B cell (primary cell): ENCODE data around the gene CBX4. TPM values are rescaled to one million over a fixed set of nuclear protein-coding genes. Genes with fewer than 3 reads are reported as not detected.

Experiments
- ATAC-seq: fragments of 200-7000 bp; cut with Tn5 transposase; one replicate; pipeline ENCODE4 v1.10.0; 2021; ENCODE audit warnings: low read depth, mild to moderate bottlenecking, moderate number of reproducible peaks, moderate library complexity
- CTCF ChIA-PET: fragments of 350-600 bp; sonication (Branson Sonifier 250); formaldehyde crosslinking; loops from one replicate; lab custom pipeline; 2021; ENCODE audit warnings: antibody characterized with exemption, inconsistent platforms; lab: Charles Lee
- POLR2A ChIA-PET: fragments of 350-600 bp; sonication (Branson Sonifier 250); formaldehyde crosslinking; loops from one replicate; lab custom pipeline; 2021; ENCODE audit warnings: antibody characterized with exemption; lab: Charles Lee
- DNase-seq: peaks from one replicate; pipeline ENCODE4 v3.0.0; 2013
- H2AFZ ChIP-seq: 2 replicates; pipeline ENCODE4 v1.6.1; 2012; ENCODE audit warnings: mild to moderate bottlenecking, low read depth, low read length; ENCODE audit not compliant: insufficient read depth, poor library complexity, severe bottlenecking
- H3K27ac ChIP-seq, 2 donors: 1 replicate in 1 of 2; 2 replicates in 1 of 2; pipeline ENCODE4 v1.5.1; 2012 to 2013; ENCODE audit warnings: low read length in 2 of 2, mild to moderate bottlenecking in 2 of 2, moderate library complexity in 1 of 2
- H3K27me3 ChIP-seq, 4 experiments: fragments of 200-600 bp in 1 of 4; sonication (generic) in 1 of 4; replicated peaks in 1 of 4; 1 replicate in 2 of 4; 2 replicates in 2 of 4; pipeline versions ENCODE4 v1.6.1 to v1.7.0; 2013 to 2016; ENCODE audit warnings: low read length in 3 of 4, mild to moderate bottlenecking in 2 of 4, mixed read lengths in 1 of 4, moderate library complexity in 1 of 4; ENCODE audit not compliant: insufficient read depth in 4 of 4, control insufficient read depth in 3 of 4; ENCODE audit errors: control extremely low read depth in 1 of 4
- H3K36me3 ChIP-seq, 2 experiments: replicated peaks in 1 of 2; 1 replicate in 1 of 2; 2 replicates in 1 of 2; pipeline versions ENCODE4 v1.6.1 to v1.7.1; 2013; ENCODE audit warnings: low read length in 1 of 2; ENCODE audit not compliant: insufficient read depth in 2 of 2, control insufficient read depth in 1 of 2; ENCODE audit errors: control extremely low read depth in 1 of 2, extremely low read depth in 1 of 2
- H3K4me1 ChIP-seq, 2 donors: fragments of 200-600 bp in 1 of 2; sonication (generic) in 1 of 2; 1 replicate in 1 of 2; 2 replicates in 1 of 2; pipeline versions ENCODE4 v1.5.1 to v1.6.1; 2013 to 2017; ENCODE audit warnings: low read length in 2 of 2; ENCODE audit not compliant: control insufficient read depth in 2 of 2, insufficient read depth in 2 of 2
- H3K4me2 ChIP-seq: replicated peaks from 2 replicates; pipeline ENCODE3; 2012; ENCODE audit warnings: mild to moderate bottlenecking, low read depth, low read length; ENCODE audit not compliant: poor library complexity, severe bottlenecking
- H3K4me3 ChIP-seq, 5 experiments: fragments of 200-600 bp in 1 of 5; sonication (generic) in 1 of 5; 1 replicate in 3 of 5; 2 replicates in 2 of 5; pipeline versions ENCODE4 v1.5.1 to v1.7.0; 2011 to 2016; ENCODE audit warnings: low read length in 4 of 5, mild to moderate bottlenecking in 4 of 5, low read depth in 2 of 5, control low read depth in 1 of 5, moderate library complexity in 1 of 5; ENCODE audit not compliant: insufficient read depth in 1 of 5; ENCODE audit errors: control extremely low read depth in 1 of 5, extremely low read depth in 1 of 5
- H3K79me2 ChIP-seq: fragments of 200-600 bp; sonication (generic); one replicate; pipeline ENCODE4 v1.6.0; 2016; ENCODE audit warnings: low read length; ENCODE audit not compliant: control insufficient read depth, insufficient read depth
- H3K9ac ChIP-seq: fragments of 200-600 bp; sonication (generic); 2 replicates; pipeline ENCODE4 v1.6.1; 2017; ENCODE audit warnings: mild to moderate bottlenecking, low read length, moderate library complexity
- H3K9me3 ChIP-seq, 3 donors: one replicate each; pipeline versions ENCODE4 v1.6.1 to v1.7.1; 2013; ENCODE audit warnings: low read length in 2 of 3; ENCODE audit not compliant: control insufficient read depth in 2 of 3, insufficient read depth in 1 of 3; ENCODE audit errors: control extremely low read depth in 1 of 3
- H4K20me1 ChIP-seq: 2 replicates; pipeline ENCODE4 v1.6.0; 2012; ENCODE audit warnings: mild to moderate bottlenecking, low read length; ENCODE audit not compliant: insufficient read depth, control insufficient read depth, poor library complexity, severe bottlenecking
- H3K27ac Mint-ChIP-seq: one replicate; pipeline ENCODE4 v1.8.0; 2021; ENCODE audit warnings: mixed read lengths
- H3K27me3 Mint-ChIP-seq: one replicate; pipeline ENCODE4 v1.8.0; 2021; ENCODE audit warnings: mixed read lengths
- H3K4me1 Mint-ChIP-seq: one replicate; pipeline ENCODE4 v1.8.0; 2021; ENCODE audit warnings: mixed read lengths
- H3K4me3 Mint-ChIP-seq: one replicate; pipeline ENCODE4 v1.8.0; 2021; ENCODE audit warnings: mixed read lengths
- H3K9me3 Mint-ChIP-seq: one replicate; pipeline ENCODE4 v1.8.0; 2022; ENCODE audit warnings: mixed read lengths; ENCODE audit not compliant: insufficient read depth
- CTCF ChIP-seq: fragments of 200-600 bp; IDR thresholded peaks from one replicate; pipeline ENCODE4 v1.8.0; 2022; ENCODE audit warnings: antibody characterized with exemption, mild to moderate bottlenecking
- EZH2 ChIP-seq: IDR thresholded peaks from 2 replicates; pipeline ENCODE4 v1.6.1; 2012; ENCODE audit warnings: borderline replicate concordance, low read depth, mild to moderate bottlenecking, moderate library complexity, low read length; ENCODE audit not compliant: insufficient read depth, poor library complexity, severe bottlenecking
- WGBS: methylation state at CpG from one replicate; pipeline ENCODE4 v1.1.5; 2013; ENCODE audit warnings: missing lambda C conversion rate; ENCODE audit not compliant: insufficient coverage; 5-methylcytosine and 5-hydroxymethylcytosine counted together
- intact Hi-C: fragments of 100-400 bp; cut with micrococcal nuclease; formaldehyde crosslinking; loops from one replicate; pipeline ENCODE4 v1.10.0; 2022
- polyA plus RNA-seq: library from polyadenylated mRNA; depleted of rRNA; stranded (reverse); fragments of >200 nt; gene quantifications from 2 replicates; pipeline ENCODE4 v1.2.3, GENCODE V29; 2012
- total RNA-seq, 2 donors: library from RNA; stranded (reverse); fragments of 120-200 nt in 1 of 2; gene quantifications; 1 replicate in 1 of 2; 2 replicates in 1 of 2; pipeline versions ENCODE4 v1.2.3 to v1.2.4, GENCODE V29; 2013 to 2022

CBX4 gene
- total and polyA plus RNA-seq, 2 donors (not counting 1 experiment from before 2014, with no cell fraction given), result 81.9 to 115 TPM

GRCh38 chr17:79804856-79805696 lies 34.2 kb downstream of the CBX4 start:
- no peak for TF ChIP-seq CTCF
- no peak for TF ChIP-seq EZH2
- Mint-ChIP-seq H3K4me1 (peaks cover 27% of the 10 kb centered on the region), H3K9me3 (peaks cover 3% of the 10 kb centered on the region), H3K27me3 (peaks cover 58% of the 10 kb centered on the region), H3K4me3 (peak overlapping the region; percentile 84), H3K27ac (peak overlapping the region; percentile 89)
- WGBS, result 7% methylated on average over 9 of the region's 22 CpGs
- H3K4me2 ChIP-seq, result peak overlapping the region; percentile 80
- ChIA-PET POLR2A (interaction anchor here (1.0 to 1.8 kb wide), 4 partner anchors 8 to 32 kb away, joined by 3 to 6 read pairs (median 4); partner anchors contain the start of gene CBX8), CTCF (interaction anchor here (0.7 to 3.2 kb wide), 7 partner anchors 11 to 189 kb away, joined by 3 to 13 read pairs (median 3); partner anchors contain the start of gene CBX4)
- no peak overlapping the region for H2AFZ ChIP-seq
- peaks cover 41 to 86% of the 10 kb centered on the region in 2 donors for H3K4me1 ChIP-seq
- H3K9ac ChIP-seq, result peak overlapping the region; percentile 57
- H4K20me1 ChIP-seq, result peaks cover 48% of the 10 kb centered on the region
- H3K79me2 ChIP-seq, result no peaks in the 10 kb centered on the region
- ATAC-seq, result no peak
- peaks cover 0 to 98% (median 20%) of the 10 kb centered on the region in 3 donors for H3K9me3 ChIP-seq
- H3K27me3 ChIP-seq, result peaks cover 0 to 97% (median 79%) of the 10 kb centered on the region in 4 experiments
- H3K36me3 ChIP-seq, result no peaks in the 10 kb centered on the region
- H3K27ac ChIP-seq, result no peak overlapping the region
- no peak overlapping the region for H3K4me3 ChIP-seq
- intact Hi-C loops, result loop anchor here (1.0 to 2.0 kb wide), 2 partner anchors 7 to 34 kb away; partner anchors contain the start of gene CBX4
- DNase-seq, result peak; percentile 29
